ENCODE results near the gene GOLM1. TPM values are rescaled to one million over a fixed set of nuclear protein-coding genes. Genes with fewer than 3 reads are reported as not detected.

Gene GOLM1
- total RNA-seq, 1 experiment from 2014 or later: 71.6 TPM

DNA sequence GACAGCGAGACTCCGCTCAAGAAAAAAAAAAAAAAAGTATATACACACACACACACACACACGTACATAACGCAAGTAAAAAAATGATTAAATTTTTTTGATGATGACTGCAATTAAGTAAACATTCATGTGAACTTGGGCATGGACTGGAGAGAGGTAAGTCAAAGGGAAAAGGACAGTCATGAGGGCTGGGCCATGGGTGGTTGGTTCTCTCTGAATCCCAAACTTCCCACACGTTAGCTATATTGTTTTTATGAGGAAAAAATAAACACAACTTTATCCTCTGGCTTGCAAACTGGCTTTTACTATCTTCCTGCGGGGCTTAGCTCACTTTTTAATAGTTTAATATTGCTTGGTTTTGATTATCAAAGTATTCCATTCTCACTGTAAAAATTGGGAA lies 53.7 kb downstream of the GOLM1 start:
- Histone ChIP-seq H3K23me2 (ENCODE audit: insufficient read length, low read depth, low read length, poor library complexity, severe bottlenecking) (no peaks in the 10 kb centered on the region), H4K8ac (replicated peaks; ENCODE audit: insufficient read length, low read depth, low read length) (no peak overlapping the region), H3K9me3 (ENCODE audit: control insufficient read depth, low read depth, low read length) (no peaks in the 10 kb centered on the region), H2BK120ac (ENCODE audit: low read depth, low read length, poor library complexity, severe bottlenecking) (no peak overlapping the region), H3K18ac (ENCODE audit: insufficient read length, low read depth, low read length) (no peak overlapping the region), H4K5ac (ENCODE audit: insufficient read length, low read depth, low read length) (no peak overlapping the region), H2BK5ac (ENCODE audit: insufficient read length, low read length) (no peak overlapping the region), H3K23ac (ENCODE audit: insufficient read length, low read depth, low read length) (no peak overlapping the region), H3K79me1 (ENCODE audit: insufficient read depth, low read depth, low read length, poor library complexity, severe bottlenecking) (no peaks in the 10 kb centered on the region), H4K20me1 (ENCODE audit: control insufficient read depth, insufficient read depth, insufficient read length) (no peaks in the 10 kb centered on the region), H3K14ac (ENCODE audit: insufficient read depth, low read length) (no peak overlapping the region), H3K79me2 (ENCODE audit: insufficient read depth, low read length) (no peaks in the 10 kb centered on the region), H3K27ac (ENCODE audit: insufficient read length, low read depth, low read length) (no peak overlapping the region), H2BK20ac (ENCODE audit: low read depth, low read length, poor library complexity, severe bottlenecking) (no peak overlapping the region), H3K27me3 (ENCODE audit: insufficient read depth, low read length) (no peaks in the 10 kb centered on the region), H3K4me1 (ENCODE audit: insufficient read depth, low read length) (no peaks in the 10 kb centered on the region), H3T11ph (ENCODE audit: low read length) (no peak overlapping the region), H2AK5ac (ENCODE audit: insufficient read length, low read length) (no peak overlapping the region), H2AFZ (ENCODE audit: low read length) (no peak overlapping the region), H4K91ac (ENCODE audit: insufficient read length, low read depth, low read length) (no peak overlapping the region), H2BK15ac (ENCODE audit: low read depth, low read length) (no peak overlapping the region), H3K4me2 (ENCODE audit: insufficient read depth, insufficient read length, low read length) (no peak overlapping the region), H2BK12ac (ENCODE audit: insufficient read length, low read depth, low read length) (no peak overlapping the region), H3K4ac (ENCODE audit: low read depth, low read length) (no peak overlapping the region), H3K56ac (ENCODE audit: insufficient read length, low read depth, low read length) (no peak overlapping the region), H3K9ac (ENCODE audit: extremely low read depth, insufficient read length, low read length) (no peak overlapping the region)
- WGBS (ENCODE audit: extremely low coverage, insufficient read length, low lambda C conversion rate): no CpG with 5 or more reads among the region's 6 CpGs
- Mint-ChIP-seq H3K4me1 (no peaks in the 10 kb centered on the region), H3K27ac (no peak overlapping the region), H3K36me3 (ENCODE audit: insufficient read depth in 1 of 3, low read depth in 3 of 3) (peaks cover 2 to 8% (median 4%) of the 10 kb centered on the region in 3 experiments; a peak in 5 of 7 replicates), H3K4me3 (no peak overlapping the region), H3K9me3 (no peaks in the 10 kb centered on the region; a peak in 1 of 5 replicates), H3K27me3 (ENCODE audit: low read depth) (no peaks in the 10 kb centered on the region)
- no peak for DNase-seq
- TF ChIP-seq CTCF (conservative IDR thresholded peaks at IDR 0.05): no peak

Data from H9 (cell line).